Activated CD8-positive, alpha-beta memory T cell treated with anti-CD3 and anti-CD28 coated beads for 1 hour (primary cell): ENCODE data around the gene KSR1.

Experiments used
- DNase-seq, 2 donors: peaks; one replicate each; pipeline ENCODE4 v3.0.0-alpha.2; 2020; ENCODE audit warnings: low read depth in 1 of 2; ENCODE audit errors: extremely low read depth in 1 of 2

The KSR1 gene

DNA sequence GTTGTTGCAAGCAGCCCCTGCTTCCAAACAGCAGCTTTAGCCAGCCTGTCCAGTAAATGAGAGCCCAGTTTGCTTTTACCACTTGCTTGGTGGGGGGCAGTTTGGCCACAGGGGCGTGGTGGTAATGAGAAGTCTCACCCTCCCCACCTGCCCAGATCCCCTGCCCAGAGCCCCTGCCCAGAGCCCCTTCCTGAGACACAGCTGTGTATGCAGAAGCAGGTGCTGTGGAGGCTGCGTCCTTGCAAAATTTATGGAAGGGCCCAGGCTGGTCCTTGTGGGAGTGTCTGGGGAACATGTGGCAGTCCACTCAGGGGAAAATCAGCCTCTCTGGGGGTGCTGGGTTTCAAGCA, 147.1 kb downstream of the KSR1 start:
- no peak for DNase-seq

DNA sequence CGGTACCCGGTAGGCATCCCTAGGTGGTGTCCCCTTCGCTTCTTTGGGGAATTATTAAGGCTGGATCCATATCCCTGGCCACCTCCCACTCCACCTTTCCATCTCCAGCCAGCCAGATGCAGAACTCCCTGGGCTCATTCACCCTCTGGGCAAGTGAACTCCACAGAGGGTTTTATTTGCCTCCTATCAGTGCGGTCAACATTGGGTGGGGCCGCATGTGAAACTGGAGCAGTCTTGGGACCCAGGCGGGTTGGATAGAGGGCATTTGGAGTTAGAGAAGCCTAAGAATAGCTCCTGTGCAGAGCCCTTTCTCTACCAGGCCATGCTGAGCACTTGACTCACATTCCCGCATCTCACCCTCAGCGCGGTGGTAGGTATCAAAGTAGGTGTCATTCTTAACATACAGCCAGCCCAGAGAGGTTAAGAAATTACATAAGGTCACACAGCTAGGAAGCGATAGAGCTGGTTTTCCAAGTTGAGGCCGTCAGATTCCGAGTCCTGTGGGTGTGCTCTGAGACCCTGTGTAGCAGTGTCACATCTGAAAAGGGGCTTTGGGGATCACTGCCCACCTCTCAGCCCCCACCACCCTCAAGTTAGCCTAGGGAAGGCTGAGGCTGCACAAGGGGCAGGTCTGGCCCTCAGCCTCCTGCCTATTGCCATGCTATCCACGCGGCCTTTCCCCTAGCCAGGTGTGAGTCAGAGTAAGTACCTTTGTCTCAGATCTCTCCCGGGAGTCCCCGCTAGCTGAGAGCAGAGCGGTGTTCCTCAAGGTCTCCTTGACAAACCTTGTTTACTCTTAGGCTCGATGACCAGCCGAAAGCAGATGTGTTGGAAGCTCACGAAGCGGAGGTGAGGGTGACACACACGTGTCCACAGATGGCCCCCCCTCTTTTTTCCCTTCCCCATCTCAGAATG, 147.9 kb downstream of the KSR1 start:
- DNase-seq, result no peak

DNA sequence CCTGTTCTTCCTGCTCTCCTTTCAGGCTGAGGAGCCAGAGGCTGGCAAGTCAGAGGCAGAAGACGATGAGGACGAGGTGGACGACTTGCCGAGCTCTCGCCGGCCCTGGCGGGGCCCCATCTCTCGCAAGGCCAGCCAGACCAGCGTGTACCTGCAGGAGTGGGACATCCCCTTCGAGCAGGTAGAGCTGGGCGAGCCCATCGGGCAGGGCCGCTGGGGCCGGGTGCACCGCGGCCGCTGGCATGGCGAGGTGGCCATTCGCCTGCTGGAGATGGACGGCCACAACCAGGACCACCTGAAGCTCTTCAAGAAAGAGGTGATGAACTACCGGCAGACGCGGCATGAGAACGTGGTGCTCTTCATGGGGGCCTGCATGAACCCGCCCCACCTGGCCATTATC, 149.2 kb downstream of the KSR1 start:
- no peak for DNase-seq

DNA sequence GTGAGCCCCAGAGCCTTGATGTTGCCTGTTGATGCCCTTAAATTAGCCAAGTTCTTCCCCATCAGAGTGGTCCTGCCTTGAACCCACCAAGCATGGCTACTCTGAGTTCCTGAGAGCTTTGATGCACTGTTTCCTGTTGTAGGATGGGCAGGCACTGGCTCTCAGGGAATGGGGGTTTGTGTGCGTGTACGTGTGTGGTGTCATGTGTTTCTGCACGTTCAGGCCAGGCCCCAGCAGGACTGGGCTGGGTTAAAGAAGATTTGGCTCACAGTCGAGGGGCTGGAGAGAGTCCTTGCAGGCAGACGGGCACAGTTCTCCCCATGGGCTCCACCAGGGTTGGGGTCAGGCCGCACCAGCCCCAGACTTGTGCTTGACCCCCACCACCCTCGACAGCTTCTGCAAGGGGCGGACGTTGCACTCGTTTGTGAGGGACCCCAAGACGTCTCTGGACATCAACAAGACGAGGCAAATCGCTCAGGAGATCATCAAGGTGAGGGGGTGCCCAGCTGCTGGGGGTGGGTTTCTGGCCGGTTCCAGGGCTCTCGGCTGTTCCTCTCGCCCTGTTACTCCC, 151.4 kb downstream of the KSR1 start:
- no peak for DNase-seq

DNA sequence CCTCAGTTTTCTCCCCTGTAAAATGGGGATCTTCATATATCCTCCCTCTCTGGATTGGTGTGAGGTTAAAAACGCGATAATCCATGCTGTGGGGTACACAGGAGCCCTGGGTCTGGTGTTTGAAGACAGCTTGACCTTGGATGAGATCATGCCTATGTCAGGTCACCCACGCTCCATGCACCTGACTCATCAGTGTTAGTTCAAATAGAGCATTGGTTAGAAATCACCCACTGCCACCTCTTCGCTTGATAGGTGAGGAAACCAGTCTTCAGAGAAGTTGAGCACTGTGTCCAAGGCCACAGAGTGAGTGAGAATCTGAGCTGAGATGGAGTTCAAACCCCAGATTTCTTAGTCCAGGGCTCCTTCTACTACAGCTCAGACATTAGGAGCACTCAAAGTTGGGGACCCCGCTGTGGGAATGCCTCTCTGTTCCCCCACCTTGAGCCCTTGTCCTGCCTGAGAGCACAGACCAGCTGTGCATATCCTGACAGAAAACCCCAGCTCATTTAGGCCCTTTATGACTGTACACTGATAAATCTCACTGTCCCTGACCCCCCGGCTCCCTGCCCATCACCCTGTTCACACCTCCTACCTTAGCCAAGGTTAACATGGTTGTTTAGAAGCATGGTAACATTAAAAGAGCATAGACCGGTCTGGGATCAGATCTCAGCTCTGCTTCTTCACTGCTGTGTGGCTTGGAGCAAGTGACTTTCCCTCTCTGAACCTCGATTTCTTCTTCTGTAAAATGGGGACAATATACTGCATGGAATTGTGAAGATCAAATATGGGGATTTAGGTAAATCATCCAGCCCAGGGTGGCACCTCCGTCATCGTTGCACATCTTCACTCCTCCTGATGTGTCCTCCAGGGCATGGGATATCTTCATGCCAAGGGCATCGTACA, 152.3 kb downstream of the KSR1 start:
- DNase-seq, result no peak

DNA sequence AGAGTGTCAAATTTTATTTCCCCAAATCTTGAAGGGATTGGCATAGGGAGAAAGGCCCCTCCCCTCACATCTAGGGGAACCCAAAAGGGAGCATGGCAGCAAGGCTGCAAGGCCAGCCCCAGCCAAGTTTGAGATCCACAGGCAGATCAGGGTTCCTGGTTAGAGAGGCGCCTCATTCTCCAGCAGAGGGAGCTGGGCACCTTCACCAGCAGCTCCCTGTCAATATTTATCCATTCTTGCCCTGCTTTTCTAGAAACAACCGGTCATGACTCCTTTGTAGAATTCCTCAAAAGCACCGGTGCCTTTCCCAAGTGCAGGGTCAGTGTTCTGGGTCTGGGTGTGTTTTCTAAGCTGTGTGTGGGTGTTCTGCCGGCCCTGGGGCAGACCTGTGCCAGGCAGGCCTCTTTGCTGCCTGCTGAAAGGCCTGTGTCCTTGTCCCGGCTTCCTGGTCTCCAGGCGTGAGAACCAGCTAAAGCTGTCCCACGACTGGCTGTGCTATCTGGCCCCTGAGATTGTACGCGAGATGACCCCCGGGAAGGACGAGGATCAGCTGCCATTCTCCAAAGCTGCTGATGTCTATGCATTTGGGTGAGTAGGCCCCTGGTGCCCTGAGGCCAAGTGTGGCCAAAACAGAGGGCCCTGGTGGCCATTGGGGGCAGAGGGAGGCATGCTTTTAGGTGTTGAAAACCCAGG, 153.5 kb downstream of the KSR1 start:
- DNase-seq, result no peak

DNA sequence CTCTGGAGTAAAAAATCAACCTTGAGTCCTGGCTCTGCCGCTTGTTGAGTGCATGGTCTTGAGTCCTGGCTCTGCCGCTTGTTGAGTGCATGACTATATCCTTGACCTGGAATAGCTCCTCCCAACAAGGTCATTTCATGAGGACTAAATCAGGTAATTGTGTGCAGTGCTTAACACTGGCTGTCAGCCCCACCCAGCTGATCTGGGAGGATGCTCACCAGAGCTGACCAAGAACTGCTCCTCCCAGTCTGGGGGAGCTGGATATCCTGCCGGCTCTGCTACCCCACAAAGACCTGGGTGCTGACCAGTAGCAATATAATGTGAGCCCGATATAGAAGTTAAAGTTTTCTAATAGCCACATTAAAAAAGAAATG, 154.0 kb downstream of the KSR1 start:
- no peak for DNase-seq

DNA sequence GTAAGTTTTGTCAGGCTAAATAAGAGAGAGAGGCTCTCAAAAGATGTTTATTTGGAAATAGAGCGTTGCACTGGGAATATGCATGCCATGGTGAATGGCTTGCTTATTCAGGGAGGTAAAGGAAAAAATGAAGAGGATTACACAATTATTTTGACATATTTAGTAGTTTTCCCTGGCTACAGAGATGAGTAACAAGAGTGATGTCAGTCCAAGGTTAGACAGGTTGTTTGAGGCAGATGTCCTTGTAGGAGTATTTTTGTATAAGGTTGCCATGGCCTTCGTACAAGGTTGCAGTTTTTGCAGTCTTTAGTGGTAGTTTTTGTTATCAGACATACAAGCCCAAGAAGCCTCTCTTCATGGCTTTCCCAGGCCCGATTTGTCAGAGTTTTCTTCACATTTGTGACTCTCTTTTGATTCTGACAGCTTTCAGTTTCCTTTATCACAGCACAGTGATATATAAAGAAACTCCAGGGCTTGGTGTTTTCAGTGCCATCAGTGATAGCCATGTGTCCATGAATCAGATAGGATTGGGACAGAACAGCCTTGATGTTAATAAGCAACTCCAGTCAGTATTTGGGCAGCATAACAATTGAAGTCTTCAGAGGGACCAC, 156.0 kb downstream of the KSR1 start:
- DNase-seq, result no peak

DNA sequence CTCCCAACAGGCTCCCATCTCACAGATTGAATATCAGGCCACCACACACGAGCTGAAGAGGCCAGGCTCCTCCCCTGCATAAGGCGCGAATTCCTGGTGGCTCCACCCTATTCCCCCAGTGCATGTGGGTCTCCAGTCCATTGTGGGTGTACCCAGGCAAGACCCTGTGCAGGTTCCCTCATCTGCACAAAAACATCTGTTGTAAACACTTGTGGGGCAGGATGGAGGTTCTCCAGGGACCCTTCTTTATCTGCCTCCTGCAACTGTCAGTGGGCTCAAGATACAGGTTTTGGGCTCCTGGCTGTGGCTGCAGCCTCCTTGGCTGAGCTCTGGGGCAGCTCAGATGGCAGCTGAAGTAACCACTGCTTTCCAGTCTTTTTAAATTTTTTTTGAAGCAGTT, 157.2 kb downstream of the KSR1 start:
- no peak for DNase-seq

DNA sequence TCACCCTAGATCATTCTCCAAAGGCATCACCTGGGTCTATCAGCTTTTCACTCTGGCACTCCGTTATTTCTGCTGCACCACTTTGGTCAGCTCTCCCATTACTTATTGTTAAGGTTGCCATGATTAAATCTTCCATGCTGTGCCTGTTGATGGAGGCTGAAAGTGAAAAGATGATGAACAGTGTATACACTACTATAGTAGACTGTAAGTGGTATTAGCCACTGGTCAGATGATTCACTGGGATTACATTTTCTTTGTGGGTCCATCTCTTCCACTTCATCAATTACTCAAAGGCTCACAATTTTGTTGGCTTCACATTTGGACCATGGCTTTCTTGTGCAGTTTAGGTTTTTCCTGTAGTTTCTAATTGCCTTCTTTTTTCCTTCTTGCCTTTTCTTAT, 158.9 kb downstream of the KSR1 start:
- DNase-seq, result no peak

DNA sequence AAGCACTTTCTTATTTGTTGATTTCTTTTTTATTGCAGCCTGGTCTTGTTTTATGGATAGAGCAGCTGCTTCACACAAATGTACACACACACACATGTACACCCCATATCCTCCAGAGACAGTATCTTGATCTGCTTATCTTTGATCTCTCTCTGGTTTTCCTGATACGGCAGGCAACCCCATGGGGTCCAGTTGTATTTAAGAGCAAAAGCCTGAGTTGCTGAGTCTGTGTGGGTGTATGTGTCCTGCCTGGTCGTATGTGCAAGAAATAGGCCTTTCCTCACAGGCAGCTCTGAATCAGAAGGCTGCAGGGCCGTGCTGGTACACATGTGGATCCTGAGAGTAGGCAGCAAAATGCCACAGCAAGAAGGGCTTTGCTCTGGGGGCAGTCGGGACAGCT, 160.2 kb downstream of the KSR1 start:
- no peak for DNase-seq

DNA sequence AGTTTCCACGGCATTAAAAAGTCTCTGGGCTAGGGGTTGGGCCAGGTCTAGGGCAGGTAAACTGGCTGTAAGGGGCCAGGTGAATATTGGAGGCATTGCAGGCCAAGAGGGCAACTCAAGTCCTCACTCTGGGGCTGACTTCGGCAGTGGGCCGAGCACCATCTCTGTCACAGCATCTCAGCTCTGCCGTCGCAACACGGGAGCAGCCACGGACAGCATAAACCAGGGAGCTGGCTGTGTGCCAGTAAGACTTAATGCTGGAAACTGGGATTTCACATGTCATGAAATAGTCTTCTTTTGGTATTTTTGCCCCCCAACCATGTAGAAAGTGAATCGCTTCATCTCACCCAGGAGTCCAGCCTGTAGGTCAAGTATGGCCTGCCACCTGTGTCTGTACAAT, 162.2 kb downstream of the KSR1 start:
- no peak for DNase-seq

DNA sequence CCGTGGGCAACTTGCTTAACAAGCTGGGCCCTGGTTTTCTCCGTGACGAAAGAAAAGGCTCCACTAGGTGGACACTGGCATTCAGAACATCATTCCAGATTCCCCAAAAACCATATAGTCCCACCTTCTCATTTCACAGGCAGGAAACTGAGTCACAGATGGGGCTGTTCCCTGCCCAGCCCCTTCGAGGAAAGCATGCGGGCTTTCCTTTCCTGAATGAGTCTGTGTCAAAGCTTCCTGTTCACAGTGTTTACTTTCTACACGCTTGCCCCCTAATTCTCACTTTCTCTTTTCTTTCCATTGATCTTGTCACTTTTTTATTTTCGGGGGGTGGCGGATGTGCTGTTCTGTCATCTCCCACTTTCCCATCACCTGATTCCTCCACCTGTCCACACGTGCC, 164.5 kb downstream of the KSR1 start:
- no peak for DNase-seq

DNA sequence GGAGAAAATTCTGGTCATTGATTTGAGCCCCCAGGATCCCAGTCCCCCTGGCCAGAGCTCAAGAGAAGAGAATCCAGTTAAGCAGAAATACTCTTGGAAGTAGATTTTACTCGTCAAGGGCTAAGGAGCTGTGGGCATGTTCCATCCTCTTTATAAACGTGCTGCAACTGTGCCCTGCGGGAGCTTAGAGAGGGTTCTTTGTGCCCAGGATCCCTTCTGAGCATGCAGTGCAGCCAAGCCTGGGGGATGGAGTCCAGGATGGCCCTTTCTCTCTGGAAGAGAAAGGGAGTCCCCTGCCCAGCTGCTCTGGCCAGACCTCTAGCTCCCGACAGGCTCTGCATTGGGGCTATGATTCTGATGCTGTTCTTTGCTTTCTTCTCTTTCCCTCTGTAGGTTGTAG, 165.3 kb downstream of the KSR1 start:
- DNase-seq, result no peak

DNA sequence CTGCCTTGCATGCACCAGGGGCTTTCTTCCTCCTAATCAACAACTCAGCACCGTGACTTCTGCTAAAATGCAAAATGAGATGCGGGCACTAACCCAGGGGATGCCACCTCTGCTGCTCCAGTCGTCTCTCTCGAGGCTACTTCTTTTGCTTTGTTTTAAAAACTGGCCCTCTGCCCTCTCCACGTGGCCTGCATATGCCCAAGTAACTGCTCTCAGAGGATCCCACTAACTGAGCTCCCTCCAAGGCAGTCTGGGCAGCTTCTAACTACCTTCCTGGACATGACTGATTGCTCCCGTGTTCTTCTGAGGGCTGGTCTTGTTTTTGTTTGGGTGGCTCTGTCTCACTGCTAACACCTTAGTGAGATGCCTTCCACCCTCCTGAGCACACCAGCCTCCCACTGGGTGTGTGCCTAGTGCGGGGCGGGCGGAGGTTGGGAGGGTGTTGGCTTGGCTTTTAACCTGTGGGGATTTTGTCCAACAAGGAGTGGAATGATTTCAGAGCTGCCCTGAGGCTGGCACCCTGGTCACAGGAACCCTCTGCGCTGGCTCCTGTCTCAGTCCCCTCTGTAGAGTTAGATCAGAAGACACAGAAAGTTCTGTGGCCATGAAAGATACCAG, 165.8 kb downstream of the KSR1 start:
- DNase-seq, result no peak

DNA sequence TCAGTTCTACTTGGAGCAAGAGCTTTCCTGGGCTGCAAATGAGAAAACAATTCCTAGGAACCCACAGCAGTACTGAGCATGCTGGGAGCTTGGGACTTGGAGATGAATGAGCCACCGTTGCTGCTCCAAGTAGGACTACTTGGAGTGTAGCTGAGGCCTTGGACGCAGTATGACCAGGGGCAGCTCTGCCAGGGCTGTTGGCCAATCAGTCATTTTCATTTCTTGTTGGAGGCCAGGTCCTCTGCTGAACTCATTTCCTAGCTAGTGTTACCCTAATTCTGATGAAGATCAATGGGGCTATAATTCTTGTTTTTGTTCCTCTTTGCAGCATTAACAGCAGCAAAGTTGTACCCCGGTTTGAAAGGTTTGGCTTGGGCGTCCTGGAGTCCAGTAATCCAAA, 166.7 kb downstream of the KSR1 start:
- DNase-seq, result no peak

DNA sequence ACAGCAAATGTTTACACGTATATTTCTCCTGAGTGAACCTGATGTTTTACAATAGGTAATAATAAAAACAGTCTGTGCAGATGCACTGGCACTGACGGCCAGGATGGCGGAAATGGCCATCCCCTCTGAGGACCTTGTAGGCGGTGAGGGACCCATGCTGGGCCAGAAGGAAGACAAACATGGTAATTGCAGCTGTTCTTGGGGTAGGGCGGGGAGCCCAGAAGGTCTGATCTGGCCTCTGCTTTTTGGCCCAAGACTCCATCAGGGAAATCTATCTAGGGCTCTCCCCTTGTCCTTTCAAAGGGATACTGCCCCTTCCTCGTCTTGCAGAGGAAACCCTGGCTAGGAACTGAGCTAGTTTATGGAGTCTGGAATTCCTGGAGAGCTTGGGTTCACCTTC, 167.4 kb downstream of the KSR1 start:
- DNase-seq, result no peak

DNA sequence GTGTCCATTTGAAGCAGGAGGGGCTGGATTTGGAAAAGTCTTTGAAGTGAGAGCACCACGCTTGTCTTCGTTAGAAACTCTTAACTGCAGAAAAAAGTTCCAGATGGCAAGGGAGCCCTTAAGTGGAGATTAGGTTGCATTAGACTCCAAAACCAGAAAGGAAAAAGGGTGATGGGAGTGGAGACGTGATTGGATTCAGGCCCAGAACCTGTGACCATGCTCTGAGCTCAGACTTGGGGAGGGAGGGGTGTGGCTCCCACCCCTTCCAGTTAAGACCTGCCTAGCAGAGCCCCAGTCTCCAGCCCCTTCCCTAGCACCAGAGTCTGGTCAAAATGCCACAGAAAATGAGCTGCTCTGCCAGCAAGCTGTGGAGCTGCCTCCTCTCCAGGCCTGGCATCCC, 168.3 kb downstream of the KSR1 start:
- no peak for DNase-seq

DNA sequence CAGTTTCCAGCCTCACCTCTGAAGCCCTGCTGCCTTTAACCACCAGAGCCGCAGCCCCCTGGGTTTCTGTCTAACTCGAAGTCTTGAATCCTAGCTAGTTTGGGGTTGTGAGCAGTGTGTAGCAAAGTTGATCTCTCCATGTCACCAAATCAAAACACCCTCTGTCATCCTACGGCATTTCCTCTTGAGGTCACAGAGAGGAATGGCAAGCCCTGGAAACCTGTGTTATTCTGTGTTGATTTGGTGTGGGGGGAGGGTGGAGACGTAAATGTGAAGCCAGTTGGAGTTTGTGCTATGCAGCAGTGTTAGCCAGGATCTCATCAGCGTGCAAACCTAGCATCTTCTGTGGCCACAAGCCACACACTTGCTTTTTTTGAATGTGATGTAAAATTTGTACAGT, 169.6 kb downstream of the KSR1 start:
- no peak for DNase-seq

DNA sequence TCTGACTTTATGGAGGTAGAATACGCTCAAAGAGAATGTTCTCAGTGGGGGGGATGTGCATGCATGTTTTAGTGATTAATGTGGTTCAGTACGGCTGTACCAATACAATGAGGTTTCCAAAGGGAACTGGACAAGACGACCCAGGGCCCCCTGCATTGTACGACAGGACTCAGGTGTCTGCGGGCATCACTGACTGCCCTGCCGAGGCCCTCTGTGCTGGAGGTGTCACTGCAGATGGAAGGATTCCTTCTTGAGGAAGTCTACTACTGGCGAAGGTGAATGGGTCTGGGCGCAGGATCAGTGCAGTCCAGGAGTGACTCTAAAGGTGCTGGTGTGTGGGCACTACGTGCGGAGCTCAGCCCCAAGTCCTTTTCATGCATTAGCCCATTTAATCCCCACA, 171.3 kb downstream of the KSR1 start:
- DNase-seq, result no peak
